Naive thymus-derived CD8-positive, alpha-beta T cell (primary cell): Measurements from ENCODE around the gene APOA4. TPM values are rescaled to one million over a fixed set of nuclear protein-coding genes. Genes with fewer than 3 reads are reported as not detected.

Experiments used
- ATAC-seq, 2 donors: fragments of 150-1000 bp; cut with Tn5 transposase in 1 of 2; sonication (Bioruptor Pico), chemical (Tn5 transposase) in 1 of 2; 1 replicate in 1 of 2; 2 replicates in 1 of 2; pipeline ENCODE4 v1.10.0; 2021; ENCODE audit warnings: mild to moderate bottlenecking in 2 of 2, moderate library complexity in 2 of 2
- POLR2A ChIA-PET: fragments of 350-600 bp; sonication (Branson Sonifier 250); formaldehyde crosslinking; loops from one replicate; lab custom pipeline; 2021; ENCODE audit warnings: antibody characterized with exemption; lab: Charles Lee
- DNase-seq, 10 donors: peaks; one replicate each; pipeline versions ENCODE4 v3.0.0 to v3.0.0-alpha.2; 2020 to 2022
- H3K27ac Mint-ChIP-seq, 10 donors: one replicate each; pipeline ENCODE4 v1.8.0; 2020 to 2022; ENCODE audit warnings: mild to moderate bottlenecking in 10 of 10, mixed read lengths in 10 of 10, moderate library complexity in 4 of 10, inconsistent platforms in 1 of 10
- H3K27me3 Mint-ChIP-seq, 5 donors: one replicate each; pipeline ENCODE4 v1.8.0; 2021 to 2022; ENCODE audit warnings: mixed read lengths in 5 of 5
- H3K36me3 Mint-ChIP-seq, 3 donors: one replicate each; pipeline ENCODE4 v1.8.0; 2020 to 2022; ENCODE audit warnings: mixed read lengths in 3 of 3, mild to moderate bottlenecking in 2 of 3, inconsistent platforms in 1 of 3
- H3K4me1 Mint-ChIP-seq, 4 donors: one replicate each; pipeline ENCODE4 v1.8.0; 2021 to 2022; ENCODE audit warnings: mixed read lengths in 4 of 4
- H3K4me3 Mint-ChIP-seq, 10 donors: one replicate each; pipeline ENCODE4 v1.8.0; 2020 to 2022; ENCODE audit warnings: mild to moderate bottlenecking in 10 of 10, mixed read lengths in 10 of 10, moderate library complexity in 6 of 10, inconsistent platforms in 1 of 10
- H3K9me3 Mint-ChIP-seq, 9 donors: one replicate each; pipeline ENCODE4 v1.8.0; 2020 to 2022; ENCODE audit warnings: mixed read lengths in 9 of 9, mild to moderate bottlenecking in 3 of 9, inconsistent platforms in 1 of 9, moderate library complexity in 1 of 9
- polyA plus RNA-seq, 3 donors: library from polyadenylated mRNA; unstranded; fragments of 300-500 nt; fragmentation: Illumina TruSeq; gene quantifications; one replicate each; pipeline ENCODE4 v1.2.3, GENCODE V29; 2021
- total RNA-seq, 8 experiments: library from RNA in 2 of 8; stranded (reverse) in 2 of 8; gene quantifications; one replicate each; pipeline ENCODE4 v1.2.3 and lab custom pipeline; 2021 to 2026

The APOA4 gene
- total and polyA plus RNA-seq, 5 experiments from 2014 or later = not detected

DNA sequence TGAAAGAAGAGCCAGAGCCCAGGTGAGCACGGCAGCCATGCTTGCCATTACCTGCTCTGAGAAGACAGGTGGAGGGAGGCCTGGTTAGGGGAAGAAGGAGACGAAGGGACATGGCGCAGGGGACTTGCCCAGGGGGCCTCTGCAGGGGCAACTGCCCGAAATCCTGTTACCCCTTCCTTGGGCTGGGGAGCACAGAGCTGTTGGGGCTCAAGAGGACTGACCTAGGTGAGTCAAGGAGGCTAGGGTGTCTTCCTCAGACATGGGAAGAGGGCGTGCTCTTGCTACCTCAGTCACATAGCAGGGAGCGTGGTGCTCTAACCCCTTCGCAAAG, 31.3 kb downstream of the APOA4 start, which contains the start of gene APOA5:
APOA5 (minus strand) TSS at position 67 of the 331 bp plus-strand sequence; CDS start at position 48, 19 bp downstream.
- POLR2A ChIA-PET = interaction anchor here (0.6 to 3.5 kb wide), 8 partner anchors 19 to 1723 kb away, joined by 3 to 29 read pairs (median 6); partner anchors contain the start of genes APOA1, BUD13 and SIK3
- Mint-ChIP-seq H3K27me3 (peaks cover 0 to 5% (median 0%) of the 10 kb centered on the region in 5 donors), H3K4me3 (peak within 1 kb of the TSS in 9 of 10 donors; percentile 4 to 84 (median 44)), H3K4me1 (peaks cover 20 to 29% (median 21%) of the 10 kb centered on the region in 4 donors), H3K27ac (peak within 1 kb of the TSS in 7 of 10 donors; percentile 52 to 88 (median 77)), H3K36me3 (peaks cover 0 to 7% (median 0%) of the 10 kb centered on the region in 3 donors), H3K9me3 (peaks cover 0 to 2% (median 0%) of the 10 kb centered on the region in 9 donors)
- ATAC-seq (no peak), DNase-seq (no peak)

- peak overlapping the region in 9 of 10 donors; percentile 4 to 84 (median 44) for H3K4me3 Mint-ChIP-seq
Measured at GRCh38 chr11:116791002-116791812, 31.9 kb downstream of the APOA4 start.

GRCh38 chr11:116790167-116791001, 32.7 kb downstream of the APOA4 start:
- ATAC-seq = no peak
- Mint-ChIP-seq H3K36me3 (peaks cover 0 to 18% (median 0%) of the 10 kb centered on the region in 3 donors), H3K4me1 (peaks cover 20 to 42% (median 33%) of the 10 kb centered on the region in 4 donors), H3K27me3 (peaks cover 0 to 5% (median 0%) of the 10 kb centered on the region in 5 donors), H3K9me3 (peaks cover 0 to 2% (median 0%) of the 10 kb centered on the region in 9 donors), H3K4me3 (peak overlapping the region in 4 of 10 donors; percentile 4 to 73 (median 44)), H3K27ac (peak overlapping the region in 3 of 10 donors; percentile 65 to 88 (median 83))
- POLR2A ChIA-PET = interaction anchor here (1.7 to 3.5 kb wide), 4 partner anchors 17 to 308 kb away, joined by 7 to 29 read pairs (median 12); partner anchors contain the start of genes APOA1, BUD13 and SIK3
- no peak for DNase-seq

More at GRCh38 chr11:116791002-116791812, 31.9 kb downstream of the APOA4 start:
- Mint-ChIP-seq H3K27me3 (peaks cover 0 to 5% (median 0%) of the 10 kb centered on the region in 5 donors), H3K4me1 (peaks cover 20 to 35% (median 27%) of the 10 kb centered on the region in 4 donors), H3K9me3 (peaks cover 0 to 2% (median 0%) of the 10 kb centered on the region in 9 donors), H3K27ac (peak overlapping the region in 7 of 10 donors; percentile 52 to 88 (median 77)), H3K36me3 (peaks cover 0 to 11% (median 0%) of the 10 kb centered on the region in 3 donors)
- DNase-seq (peak; percentile 58 to 85 (median 75)), ATAC-seq (peak; percentile 54 to 60)
- POLR2A ChIA-PET = interaction anchor here (0.6 to 3.5 kb wide), 7 partner anchors 18 to 315 kb away, joined by 3 to 29 read pairs (median 7); partner anchors contain the start of genes APOA1, BUD13 and SIK3

DNA sequence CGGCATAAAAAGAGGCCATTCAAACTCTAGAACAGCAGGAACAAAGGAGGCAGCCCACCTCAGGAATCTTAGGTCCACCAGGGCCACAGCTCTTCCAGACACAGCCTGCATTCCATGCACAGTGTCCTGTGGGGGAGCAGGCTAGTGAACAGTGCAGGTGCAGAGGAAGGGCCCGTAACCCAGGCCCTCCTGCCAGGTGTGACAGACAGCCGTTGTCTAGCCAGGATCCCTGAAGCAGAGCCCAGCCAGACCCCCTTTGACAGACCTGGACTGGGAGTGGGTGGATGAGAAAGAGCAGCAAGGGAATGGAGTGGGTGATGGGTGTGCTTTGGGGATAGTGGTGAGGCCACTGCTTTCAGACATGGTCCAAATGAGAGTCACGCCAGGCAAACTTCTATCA, 34.1 kb downstream of the APOA4 start:
- Mint-ChIP-seq H3K27me3 (peaks cover 0 to 5% (median 0%) of the 10 kb centered on the region in 5 donors), H3K36me3 (peaks cover 0 to 32% (median 12%) of the 10 kb centered on the region in 3 donors), H3K4me3 (peak overlapping the region in 9 of 10 donors; percentile 53 to 99 (median 95)), H3K27ac (peak overlapping the region in 9 of 10 donors; percentile 4 to 100 (median 97)), H3K4me1 (peaks cover 20 to 51% (median 41%) of the 10 kb centered on the region in 4 donors), H3K9me3 (peaks cover 0 to 2% (median 0%) of the 10 kb centered on the region in 9 donors)
- ATAC-seq (no peak), DNase-seq (no peak)
- POLR2A ChIA-PET = interaction anchor here (0.6 to 4.0 kb wide), 5 partner anchors 11 to 441 kb away, joined by 3 to 66 read pairs (median 8); partner anchors contain the start of genes APOA1 and BUD13

GRCh38 chr11:116788534-116788933, 34.6 kb downstream of the APOA4 start:
- H3K27ac Mint-ChIP-seq = peak overlapping the region; percentile 86 to 100 (median 98)
- peaks cover 0 to 5% (median 0%) of the 10 kb centered on the region in 5 donors for H3K27me3 Mint-ChIP-seq
- DNase-seq = no peak
- H3K36me3 Mint-ChIP-seq = peaks cover 0 to 35% (median 13%) of the 10 kb centered on the region in 3 donors
- POLR2A ChIA-PET = interaction anchor here (1.5 to 4.0 kb wide), 6 partner anchors 15 to 442 kb away, joined by 5 to 66 read pairs (median 11); partner anchors contain the start of genes BUD13, SIDT2 and SIK3
- peaks cover 0 to 2% (median 0%) of the 10 kb centered on the region in 9 donors for H3K9me3 Mint-ChIP-seq
- ATAC-seq = no peak
- H3K4me1 Mint-ChIP-seq = peaks cover 20 to 51% (median 41%) of the 10 kb centered on the region in 4 donors
- H3K4me3 Mint-ChIP-seq = peak overlapping the region; percentile 75 to 99 (median 97)

- peaks cover 0 to 2% (median 0%) of the 10 kb centered on the region in 9 donors for H3K9me3 Mint-ChIP-seq
- DNase-seq (peak; percentile 71 to 91 (median 84)), ATAC-seq (peak; percentile 84 to 87)
- H3K4me3 Mint-ChIP-seq = peak within 1 kb of the TSS; percentile 75 to 99 (median 97)
- H3K27me3 Mint-ChIP-seq = peaks cover 0 to 5% (median 0%) of the 10 kb centered on the region in 5 donors
- H3K27ac Mint-ChIP-seq = peak within 1 kb of the TSS; percentile 86 to 100 (median 98)
- peaks cover 0 to 41% (median 14%) of the 10 kb centered on the region in 3 donors for H3K36me3 Mint-ChIP-seq
- H3K4me1 Mint-ChIP-seq = peaks cover 20 to 56% (median 44%) of the 10 kb centered on the region in 4 donors
- POLR2A ChIA-PET = interaction anchor here (0.6 to 4.0 kb wide), 8 partner anchors 14 to 442 kb away, joined by 4 to 66 read pairs (median 8); partner anchors contain the start of genes APOA4, BUD13, SIDT2 and SIK3
Measured at GRCh38 chr11:116787786-116788486, 35.2 kb downstream of the APOA4 start, which contains the start of gene ZPR1. ZPR1 (minus strand) TSS chr11:116788023; CDS start chr11:116787990, 33 bp downstream.

DNA sequence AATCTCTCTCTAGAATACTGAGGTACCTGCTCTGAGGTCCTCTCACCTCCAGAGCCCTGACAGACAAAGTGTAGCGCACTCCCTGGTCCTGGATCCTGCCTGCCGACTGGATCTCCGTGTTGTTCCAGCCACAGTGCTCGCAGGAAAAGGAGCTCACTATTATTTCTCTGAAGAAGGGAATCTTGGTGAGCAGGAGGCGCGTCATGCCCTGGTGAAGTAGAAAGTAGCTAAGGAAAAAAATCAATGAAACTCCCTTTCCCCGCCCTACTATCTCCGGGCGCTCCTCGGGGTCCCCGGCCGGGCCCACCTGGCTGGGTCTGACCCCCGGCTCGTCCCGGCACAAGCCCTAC, 35.7 kb downstream of the APOA4 start:
- Mint-ChIP-seq H3K9me3 (peaks cover 0 to 2% (median 0%) of the 10 kb centered on the region in 9 donors), H3K27me3 (peaks cover 0 to 5% (median 0%) of the 10 kb centered on the region in 5 donors), H3K4me1 (peaks cover 20 to 56% (median 45%) of the 10 kb centered on the region in 4 donors), H3K27ac (peak overlapping the region; percentile 83 to 100 (median 94)), H3K36me3 (peaks cover 0 to 46% (median 14%) of the 10 kb centered on the region in 3 donors), H3K4me3 (peak overlapping the region; percentile 75 to 99 (median 97))
- ATAC-seq (peak; percentile 5 to 21), DNase-seq (peak in 2 of 10 donors; percentile 2 to 14)
- POLR2A ChIA-PET = interaction anchor here (0.6 to 4.0 kb wide), 8 partner anchors 14 to 443 kb away, joined by 4 to 66 read pairs (median 8); partner anchors contain the start of genes APOA4, BUD13, SIDT2 and SIK3

DNA sequence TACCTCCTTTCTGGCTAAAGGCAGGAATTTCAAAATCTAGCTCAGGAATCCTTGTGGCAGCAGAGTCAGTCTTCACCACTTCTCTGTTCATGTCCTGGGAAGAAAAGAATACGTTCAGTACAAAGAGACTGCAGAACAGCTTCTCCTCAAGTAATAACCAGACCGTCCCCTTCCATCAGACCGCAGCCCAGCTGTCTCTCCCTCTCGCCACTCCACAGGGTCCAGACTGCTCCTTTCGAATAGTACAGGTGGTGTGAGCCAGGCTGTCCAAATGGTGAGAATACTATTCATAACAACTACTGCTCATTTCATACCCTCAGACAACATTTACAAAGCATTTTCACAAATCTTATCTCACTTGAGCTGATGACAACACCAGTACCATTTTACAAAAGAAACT, 36.1 kb downstream of the APOA4 start:
- ATAC-seq (no peak), DNase-seq (no peak)
- peaks cover 0 to 5% (median 0%) of the 10 kb centered on the region in 5 donors for H3K27me3 Mint-ChIP-seq
- H3K27ac Mint-ChIP-seq = peak overlapping the region; percentile 75 to 100 (median 94)
- peaks cover 0 to 2% (median 0%) of the 10 kb centered on the region in 9 donors for H3K9me3 Mint-ChIP-seq
- peaks cover 19 to 56% (median 47%) of the 10 kb centered on the region in 4 donors for H3K4me1 Mint-ChIP-seq
- H3K36me3 Mint-ChIP-seq = peaks cover 0 to 51% (median 18%) of the 10 kb centered on the region in 3 donors
- POLR2A ChIA-PET = interaction anchor here (0.9 to 4.0 kb wide), 7 partner anchors 13 to 392 kb away, joined by 3 to 66 read pairs (median 8); partner anchors contain the start of genes APOA4, BUD13, SIDT2 and SIK3
- peak overlapping the region; percentile 75 to 99 (median 97) for H3K4me3 Mint-ChIP-seq

DNA sequence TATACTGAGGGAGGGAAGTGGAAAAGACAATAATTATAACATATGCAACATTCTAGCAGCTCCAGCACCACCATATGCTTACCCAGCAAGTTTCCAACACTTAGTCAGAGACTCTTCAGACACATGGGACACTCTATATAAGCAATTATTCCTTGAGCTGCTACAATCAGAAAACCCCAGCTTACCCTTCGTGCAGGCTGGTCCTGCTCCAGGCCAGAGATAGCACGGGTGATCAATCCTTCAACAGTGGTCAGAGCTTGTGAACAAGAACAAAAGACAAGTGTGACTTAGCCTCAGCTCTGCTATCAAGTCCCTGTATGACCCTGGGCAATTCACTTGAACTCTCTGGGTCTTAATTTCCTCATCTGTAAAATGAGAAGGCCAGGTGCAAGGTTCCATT, 36.8 kb downstream of the APOA4 start:
- Mint-ChIP-seq H3K9me3 (peaks cover 0 to 2% (median 0%) of the 10 kb centered on the region in 9 donors), H3K36me3 (peaks cover 0 to 57% (median 18%) of the 10 kb centered on the region in 3 donors), H3K27ac (peak overlapping the region in 8 of 10 donors; percentile 17 to 100 (median 87)), H3K27me3 (peaks cover 0 to 5% (median 0%) of the 10 kb centered on the region in 5 donors), H3K4me3 (peak overlapping the region; percentile 75 to 99 (median 97)), H3K4me1 (peaks cover 21 to 56% (median 48%) of the 10 kb centered on the region in 4 donors)
- POLR2A ChIA-PET = interaction anchor here (0.9 to 4.0 kb wide), 5 partner anchors 12 to 68 kb away, joined by 3 to 66 read pairs (median 14); partner anchors contain the start of genes APOA4 and BUD13
- DNase-seq (no peak), ATAC-seq (no peak)

- no peaks in the 10 kb centered on the region for H3K9me3 Mint-ChIP-seq
- no peak overlapping the region for H3K4me3 Mint-ChIP-seq
- ATAC-seq = no peak
- peaks cover 11 to 47% (median 36%) of the 10 kb centered on the region in 4 donors for H3K4me1 Mint-ChIP-seq
- no peaks in the 10 kb centered on the region for H3K27me3 Mint-ChIP-seq
- H3K36me3 Mint-ChIP-seq = peaks cover 0 to 89% (median 29%) of the 10 kb centered on the region in 3 donors
- H3K27ac Mint-ChIP-seq = peak overlapping the region in 4 of 10 donors; percentile 13 to 51 (median 42)
- no peak for DNase-seq
- POLR2A ChIA-PET = interaction anchor here (0.6 kb wide), 1 partner anchor 323 kb away, joined by 3 read pairs; no protein-coding TSS in a partner anchor
Measured at GRCh38 chr11:116782728-116783127, 40.4 kb downstream of the APOA4 start.
